GM23338 (cell line): Measurements from ENCODE around the gene GAA. TPM values are rescaled to one million over a fixed set of nuclear protein-coding genes. Genes with fewer than 3 reads are reported as not detected.

Experiments used
- ATAC-seq: fragments of 200-7000 bp; cut with Tn5 transposase; 3 replicates; pipeline ENCODE4 v1.9.1; 2020
- DNase-seq: peaks from one replicate; pipeline ENCODE4 v3.0.0-alpha.2; 2015; ENCODE audit warnings: low spot score
- H2AFZ ChIP-seq: fragments of 200-600 bp; sonication (generic); 2 replicates; pipeline ENCODE4 v1.8.0; 2016; ENCODE audit warnings: antibody characterized with exemption, mild to moderate bottlenecking, moderate library complexity
- H3F3A ChIP-seq: fragments of 200-600 bp; sonication (generic); replicated peaks from 2 replicates; pipeline ENCODE4 v1.8.0; 2017; ENCODE audit warnings: antibody characterized with exemption, mixed run types, low read depth
- H3K27ac ChIP-seq: fragments of 200-600 bp; sonication (generic); 2 replicates; pipeline ENCODE4 v1.6.1; 2016; ENCODE audit warnings: low read depth
- H3K27me3 ChIP-seq: fragments of 200-600 bp; sonication (generic); 2 replicates; pipeline ENCODE4 v1.8.0; 2016; ENCODE audit warnings: mild to moderate bottlenecking, mixed run types, moderate library complexity; ENCODE audit not compliant: insufficient read depth
- H3K36me3 ChIP-seq: fragments of 200-600 bp; sonication (generic); 2 replicates; pipeline ENCODE4 v1.8.0; 2016; ENCODE audit warnings: mild to moderate bottlenecking; ENCODE audit not compliant: insufficient read depth
- H3K4me1 ChIP-seq: fragments of 200-600 bp; sonication (generic); 2 replicates; pipeline ENCODE4 v1.8.0; 2016; ENCODE audit warnings: mild to moderate bottlenecking, moderate library complexity; ENCODE audit not compliant: insufficient read depth
- H3K4me2 ChIP-seq: fragments of 200-600 bp; sonication (generic); 2 replicates; pipeline ENCODE4 v1.7.1; 2017; ENCODE audit warnings: mixed run types
- H3K4me3 ChIP-seq: fragments of 200-600 bp; sonication (generic); 2 replicates; pipeline ENCODE4 v1.6.1; 2016; ENCODE audit warnings: mixed run types
- H3K79me2 ChIP-seq: fragments of 200-600 bp; sonication (generic); replicated peaks from 2 replicates; pipeline ENCODE4 v1.8.0; 2017; ENCODE audit warnings: mild to moderate bottlenecking; ENCODE audit not compliant: insufficient read depth
- H3K9me2 ChIP-seq: fragments of 200-600 bp; sonication (generic); 2 replicates; pipeline ENCODE4 v1.8.0; 2017; ENCODE audit not compliant: insufficient read depth
- H4K20me1 ChIP-seq: fragments of 200-600 bp; sonication (generic); replicated peaks from 2 replicates; pipeline ENCODE4 v1.8.0; 2017; ENCODE audit warnings: mild to moderate bottlenecking; ENCODE audit not compliant: insufficient read depth
- H3K27ac Mint-ChIP-seq: 2 replicates; pipeline ENCODE4 v1.8.0; 2020; ENCODE audit warnings: inconsistent platforms, mild to moderate bottlenecking, moderate library complexity, mixed read lengths
- H3K27me3 Mint-ChIP-seq: 3 replicates; pipeline ENCODE4 v1.8.0; 2022; ENCODE audit warnings: low read depth, mild to moderate bottlenecking, moderate library complexity, mixed read lengths, inconsistent platforms; ENCODE audit not compliant: insufficient read depth, poor library complexity
- H3K36me3 Mint-ChIP-seq: 3 replicates; pipeline ENCODE4 v1.8.0; 2021; ENCODE audit warnings: low read depth, mild to moderate bottlenecking, inconsistent platforms, moderate library complexity, mixed read lengths
- H3K4me1 Mint-ChIP-seq: 3 replicates; pipeline ENCODE4 v1.8.0; 2020; ENCODE audit warnings: mild to moderate bottlenecking, inconsistent platforms, mixed read lengths
- H3K4me3 Mint-ChIP-seq: 3 replicates; pipeline ENCODE4 v1.8.0; 2021; ENCODE audit warnings: moderate library complexity, mild to moderate bottlenecking, inconsistent platforms, mixed read lengths
- H3K9me3 Mint-ChIP-seq: 3 replicates; pipeline ENCODE4 v1.8.0; 2020; ENCODE audit warnings: moderate library complexity, mild to moderate bottlenecking, inconsistent platforms, mixed read lengths
- CREB1 ChIP-seq: fragments of 250-450 bp; sonication (Bioruptor Pico); IDR thresholded peaks from 2 replicates; pipeline ENCODE4 v1.5.0; 2020; ENCODE audit warnings: low read depth, mild to moderate bottlenecking, moderate library complexity
- ETS1 ChIP-seq: IDR thresholded peaks from 2 replicates; pipeline ENCODE4 v1.6.1; 2016; ENCODE audit warnings: antibody characterized with exemption
- EZH2phosphoT487 ChIP-seq: fragments of 200-600 bp; sonication (generic); IDR thresholded peaks from one replicate; pipeline ENCODE4 v1.8.1; 2018; ENCODE audit warnings: antibody characterized with exemption; ENCODE audit not compliant: unreplicated experiment
- JUNB ChIP-seq: IDR thresholded peaks from one replicate; pipeline ENCODE4 v1.6.1; 2016; ENCODE audit warnings: antibody characterized with exemption; ENCODE audit not compliant: unreplicated experiment
- NANOG ChIP-seq: IDR thresholded peaks from 2 replicates; pipeline ENCODE4 v1.6.1; 2016; ENCODE audit warnings: antibody characterized with exemption, borderline replicate concordance
- ZNF114 ChIP-seq: fragments of 250-450 bp; sonication (Bioruptor Pico); IDR thresholded peaks from 2 replicates; pipeline ENCODE4 v1.5.0; 2020; ENCODE audit warnings: mild to moderate bottlenecking, moderate library complexity
- ZNF462 ChIP-seq: fragments of 250-450 bp; sonication (Bioruptor Pico); IDR thresholded peaks from 2 replicates; pipeline ENCODE4 v1.5.0; 2020; ENCODE audit warnings: mild to moderate bottlenecking, moderate library complexity
- polyA plus RNA-seq: library from polyadenylated mRNA; unstranded; fragments of >200 nt; fragmentation: Nextera tagmentation; extraction: Ambion mirVana; gene quantifications from 2 replicates; pipeline ENCODE4 v1.2.1, GENCODE V29; 2016
- total RNA-seq: library from RNA; depleted of rRNA; stranded (reverse); fragments of >200 nt; shearing (Covaris generic); gene quantifications from 2 replicates; pipeline ENCODE4 v1.2.3, GENCODE V29; 2014
- TF ChIP-seq, protein P1 (sequence below), 2 experiments: fragments of 200-600 bp in 1 of 2; sonication (generic) in 1 of 2; conservative IDR thresholded peaks; 2 replicates each; pipeline versions ENCODE4 v1.5.1 to v1.6.1; 2016 to 2017; ENCODE audit warnings: antibody characterized with exemption in 2 of 2, low read depth in 2 of 2, mild to moderate bottlenecking in 2 of 2, moderate library complexity in 1 of 2

Gene GAA
- total and polyA plus RNA-seq, 2 experiments from 2014 or later: 72.5 to 98.1 TPM

DNA sequence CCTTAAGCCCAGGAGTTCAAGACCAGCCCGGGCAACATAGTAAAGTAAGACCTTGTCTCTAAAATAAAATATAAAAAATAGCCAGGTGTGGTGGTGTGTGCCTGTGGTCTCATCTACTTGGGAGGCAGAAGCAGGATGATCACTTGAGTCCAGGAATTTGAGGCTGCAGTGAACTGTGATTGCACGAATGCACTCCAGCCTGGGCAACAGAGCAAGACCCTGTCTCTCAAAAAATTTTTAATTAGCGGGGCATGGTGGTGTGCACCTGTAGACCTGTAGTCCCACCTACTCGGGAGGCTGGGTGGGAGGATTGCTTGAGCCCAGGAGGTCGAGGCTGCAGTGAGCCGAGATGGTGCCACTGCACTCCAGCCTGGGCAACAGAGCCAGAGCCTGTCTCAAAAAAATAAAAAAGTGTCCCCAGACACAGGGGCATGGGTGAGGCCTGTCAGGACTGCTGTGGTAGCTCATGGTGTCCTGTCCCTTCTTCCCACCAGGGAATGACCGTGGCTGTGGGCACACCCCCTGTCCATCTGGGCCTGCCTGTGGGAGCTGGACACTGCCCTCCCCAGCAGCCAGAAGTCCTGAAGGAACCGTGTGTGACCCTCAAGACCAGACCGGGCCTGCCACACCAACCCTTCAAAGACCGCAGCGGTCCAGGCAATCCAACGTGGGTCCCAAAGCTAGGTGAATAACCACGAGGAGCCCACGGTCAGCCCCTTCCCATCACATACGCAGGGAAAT is 30.8 kb upstream of the GAA start:
- H3K27me3 Mint-ChIP-seq: peaks cover 4% of the 10 kb centered on the region
- no peak overlapping the region for H3K4me3 ChIP-seq

GRCh38 chr17:80071116-80071841 is 30.1 kb upstream of the GAA start:
- H3F3A ChIP-seq: peaks cover 1% of the 10 kb centered on the region; the same call in 1 of the 2 replicates
- H3K9me2 ChIP-seq: no peaks in the 10 kb centered on the region
- Mint-ChIP-seq H3K27ac (no peak overlapping the region), H3K4me1 (peaks cover 13% of the 10 kb centered on the region), H3K36me3 (no peaks in the 10 kb centered on the region), H3K27me3 (no peaks in the 10 kb centered on the region), H3K9me3 (no peaks in the 10 kb centered on the region), H3K4me3 (no peak overlapping the region)
- H3K4me1 ChIP-seq: 0 out of 2 replicates have a peak, but pooled peaks cover 3% of the 10 kb centered on the region
- H3K36me3 ChIP-seq: no peaks in the 10 kb centered on the region
- H3K27me3 ChIP-seq: no peaks in the 10 kb centered on the region
- no peak overlapping the region for H2AFZ ChIP-seq
- ATAC-seq (no peak), DNase-seq (no peak)
- no peaks in the 10 kb centered on the region for H3K79me2 ChIP-seq
- no peaks in the 10 kb centered on the region for H4K20me1 ChIP-seq
- H3K4me2 ChIP-seq: no peak overlapping the region
- no peak overlapping the region for H3K27ac ChIP-seq
- H3K4me3 ChIP-seq: no peak overlapping the region
- TF ChIP-seq ETS1 (no peak), CREB1 (no peak), ZNF462 (CRISPR knock-in tag) (no peak), EZH2phosphoT487 (no peak), JUNB (no peak)
- TF ChIP-seq, protein P1, sequence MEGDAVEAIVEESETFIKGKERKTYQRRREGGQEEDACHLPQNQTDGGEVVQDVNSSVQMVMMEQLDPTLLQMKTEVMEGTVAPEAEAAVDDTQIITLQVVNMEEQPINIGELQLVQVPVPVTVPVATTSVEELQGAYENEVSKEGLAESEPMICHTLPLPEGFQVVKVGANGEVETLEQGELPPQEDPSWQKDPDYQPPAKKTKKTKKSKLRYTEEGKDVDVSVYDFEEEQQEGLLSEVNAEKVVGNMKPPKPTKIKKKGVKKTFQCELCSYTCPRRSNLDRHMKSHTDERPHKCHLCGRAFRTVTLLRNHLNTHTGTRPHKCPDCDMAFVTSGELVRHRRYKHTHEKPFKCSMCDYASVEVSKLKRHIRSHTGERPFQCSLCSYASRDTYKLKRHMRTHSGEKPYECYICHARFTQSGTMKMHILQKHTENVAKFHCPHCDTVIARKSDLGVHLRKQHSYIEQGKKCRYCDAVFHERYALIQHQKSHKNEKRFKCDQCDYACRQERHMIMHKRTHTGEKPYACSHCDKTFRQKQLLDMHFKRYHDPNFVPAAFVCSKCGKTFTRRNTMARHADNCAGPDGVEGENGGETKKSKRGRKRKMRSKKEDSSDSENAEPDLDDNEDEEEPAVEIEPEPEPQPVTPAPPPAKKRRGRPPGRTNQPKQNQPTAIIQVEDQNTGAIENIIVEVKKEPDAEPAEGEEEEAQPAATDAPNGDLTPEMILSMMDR (conservative IDR thresholded peaks at IDR 0.05; ENCODE audit: low read depth in 2 of 2): no peak

More for the DNA sequence above, 30.8 kb upstream of the GAA start:
- Histone ChIP-seq H3K4me2 (no peak overlapping the region), H3K79me2 (no peaks in the 10 kb centered on the region), H4K20me1 (no peaks in the 10 kb centered on the region), H3K27ac (no peak overlapping the region), H2AFZ (no peak overlapping the region), H3K9me2 (no peaks in the 10 kb centered on the region), H3K36me3 (no peaks in the 10 kb centered on the region), H3K4me1 (peaks cover 7% of the 10 kb centered on the region; the same call in 1 of the 2 replicates), H3F3A (peaks cover 4% of the 10 kb centered on the region; the same call in 1 of the 2 replicates), H3K27me3 (no peaks in the 10 kb centered on the region)
- H3K4me1 Mint-ChIP-seq: peaks cover 20% of the 10 kb centered on the region
- H3K9me3 Mint-ChIP-seq: no peaks in the 10 kb centered on the region
- DNase-seq (no peak), ATAC-seq (no peak)
- H3K4me3 Mint-ChIP-seq: no peak overlapping the region
- H3K27ac Mint-ChIP-seq: no peak overlapping the region
- H3K36me3 Mint-ChIP-seq: no peaks in the 10 kb centered on the region
- TF ChIP-seq NANOG: no peak
- TF ChIP-seq ZNF114 (CRISPR knock-in tag): no peak
